K562 (cell line): ENCODE measurements around the gene RHOC. TPM values are rescaled to one million over a fixed set of nuclear protein-coding genes. Genes with fewer than 3 reads are reported as not detected.

Experiments used
- ATAC-seq: fragments of 200-7000 bp; cut with Tn5 transposase; 3 replicates; pipeline ENCODE4 v1.9.1; 2020; ENCODE audit warnings: moderate library complexity
- BruUV-seq: library from RNA; stranded (reverse); fragments of 400-500 nt; replicated peaks from 2 replicates; lab custom pipeline; 2021; lab: Mats Ljungman, UMichigan
- CTCF ChIA-PET: fragments of 300-600 bp; formaldehyde crosslinking; extraction: SDS; loops from one replicate; lab custom pipeline; 2021; ENCODE audit warnings: low intra/inter-chr PET ratio; lab: Yijun Ruan, JAX
- POLR2A ChIA-PET: fragments of 300-600, 350-650 bp; sonication (Branson Sonifier 250); formaldehyde crosslinking; extraction: SDS; loops from one replicate; lab custom pipeline; 2021; ENCODE audit warnings: antibody characterized with exemption, inconsistent platforms; lab: Yijun Ruan, JAX
- DNase-seq, 4 experiments: peaks; one replicate each; pipeline versions ENCODE4 v3.0.0 to v3.0.0-alpha.2; 2011 to 2018; ENCODE audit warnings: low spot score in 3 of 4, mixed read lengths in 3 of 4; ENCODE audit errors: extremely low read depth in 1 of 4
- FAIRE-seq: peaks from 2 replicates; lab custom pipeline; 2011; peaks lifted over from hg19 to GRCh38; lab: Jason Lieb, UNC
- H2AFZ ChIP-seq: 2 replicates; pipeline ENCODE4 v1.6.0; 2011; ENCODE audit warnings: low read depth, low read length, control low read depth, inconsistent platforms
- H3K27ac ChIP-seq: fragments of 200-600 bp; 3 replicates; pipeline ENCODE4 v1.8.0; 2011; ENCODE audit warnings: low read depth, mild to moderate bottlenecking, control low read depth, inconsistent platforms, low read length, moderate library complexity, mixed read lengths; ENCODE audit errors: extremely low read depth
- H3K27me3 ChIP-seq, 2 experiments: fragments of 300-600 bp in 1 of 2; 2 replicates in 1 of 2; 3 replicates in 1 of 2; pipeline versions ENCODE4 v1.6.0 to v1.8.0; 2011; ENCODE audit warnings: inconsistent platforms in 2 of 2, low read length in 2 of 2, mild to moderate bottlenecking in 1 of 2, mixed read lengths in 1 of 2, moderate library complexity in 1 of 2; ENCODE audit not compliant: control insufficient read depth in 2 of 2, insufficient read depth in 2 of 2
- H3K36me3 ChIP-seq: fragments of 300-600 bp; 3 replicates; pipeline ENCODE4 v1.8.0; 2011; ENCODE audit warnings: mild to moderate bottlenecking, low read length, inconsistent platforms; ENCODE audit not compliant: control insufficient read depth, insufficient read depth
- H3K4me1 ChIP-seq, 2 experiments: fragments of 200-600 bp in 1 of 2; replicated peaks in 1 of 2; 2 replicates in 1 of 2; 3 replicates in 1 of 2; pipeline versions ENCODE4 v1.5.1 to v1.8.0; 2011; ENCODE audit warnings: inconsistent platforms in 2 of 2, low read length in 2 of 2, mild to moderate bottlenecking in 1 of 2, mixed read lengths in 1 of 2, moderate library complexity in 1 of 2; ENCODE audit not compliant: control insufficient read depth in 2 of 2, insufficient read depth in 2 of 2
- H3K4me2 ChIP-seq: 2 replicates; pipeline ENCODE4 v1.6.1; 2011; ENCODE audit warnings: low read length, control low read depth, inconsistent platforms, mixed read lengths; ENCODE audit not compliant: insufficient read depth
- H3K4me3 ChIP-seq: fragments of 200-600 bp; sonication (generic), shearing (Covaris generic); 2 replicates; pipeline ENCODE4 v1.5.1; 2016; ENCODE audit warnings: control low read depth, inconsistent platforms
- H3K79me2 ChIP-seq: fragments of 200-600 bp; 3 replicates; pipeline ENCODE4 v1.8.0; 2011; ENCODE audit warnings: low read length, inconsistent platforms; ENCODE audit not compliant: control insufficient read depth, insufficient read depth
- H3K9ac ChIP-seq, 2 experiments: 2 replicates each; pipeline versions ENCODE4 v1.6.0 to v1.6.1; 2011; ENCODE audit warnings: low read depth in 2 of 2, low read length in 2 of 2, control low read depth in 1 of 2, inconsistent platforms in 1 of 2, mild to moderate bottlenecking in 1 of 2, mixed read lengths in 1 of 2; ENCODE audit not compliant: insufficient read depth in 1 of 2
- H3K9me1 ChIP-seq: one replicate; pipeline ENCODE4 v1.6.0; 2011; ENCODE audit warnings: inconsistent platforms, mild to moderate bottlenecking, low read length, moderate library complexity; ENCODE audit not compliant: control insufficient read depth, insufficient read depth
- H3K9me3 ChIP-seq: replicated peaks from 2 replicates; pipeline ENCODE4 v1.5.1; 2011; ENCODE audit warnings: low read depth, low read length, inconsistent platforms; ENCODE audit not compliant: control insufficient read depth, insufficient read depth
- H4K20me1 ChIP-seq: replicated peaks from 2 replicates; pipeline ENCODE4 v1.6.1; 2011; ENCODE audit warnings: low read length, inconsistent platforms, mixed read lengths; ENCODE audit not compliant: control insufficient read depth, insufficient read depth
- ZNF263 ChIP-seq: sonication (generic); formaldehyde crosslinking; IDR thresholded peaks from 2 replicates; pipeline ENCODE4 v1.8.0; 2022; ENCODE audit warnings: mild to moderate bottlenecking, missing genetic modification reagents, borderline replicate concordance
- ZNF511 ChIP-seq: sonication (generic); formaldehyde crosslinking; IDR thresholded peaks from 2 replicates; pipeline ENCODE4 v1.8.0; 2022; ENCODE audit warnings: mild to moderate bottlenecking, missing genetic modification reagents
- ZNF764 ChIP-seq: fragments of 250-450 bp; sonication (Bioruptor Pico); IDR thresholded peaks from 2 replicates; pipeline ENCODE4 v1.4.0; 2020; ENCODE audit warnings: low read depth, mild to moderate bottlenecking, moderate library complexity
- ZNF77 ChIP-seq: fragments of 250-450 bp; sonication (Bioruptor Pico); IDR thresholded peaks from 2 replicates; pipeline ENCODE4 v1.5.0; 2020
- WGBS: fragments of 100-300 bp; shearing (Covaris generic); methylation state at CpG from one replicate; pipeline ENCODE4 v1.1.6; 2016; ENCODE audit warnings: low coverage, mixed read lengths; ENCODE audit not compliant: insufficient coverage; ENCODE audit errors: missing lambda C conversion rate; 5-methylcytosine and 5-hydroxymethylcytosine counted together
- in situ Hi-C: fragments of 300-500 bp; cut with MboI; formaldehyde crosslinking; loops from 4 replicates; pipeline ENCODE4 v1.15.0; 2018; ENCODE audit warnings: inconsistent platforms, mixed read lengths
- intact Hi-C: fragments of 100-400 bp; cut with micrococcal nuclease; formaldehyde crosslinking; loops from 2 replicates; pipeline ENCODE4 v1.14.2; 2022
- polyA plus RNA-seq, 8 experiments: library from polyadenylated mRNA; depleted of rRNA in 4 of 8; stranded (reverse) in 5 of 8; unstranded in 3 of 8; fragments of >200 nt; fragmentation: Nextera tagmentation in 2 of 8; fragmentation: Illumina TruSeq in 1 of 8; extraction: Ambion mirVana in 2 of 8; extraction: Trizol in 1 of 8; gene quantifications; 2 replicates each; pipeline versions ENCODE4 v1.2.1 to v1.2.3, GENCODE V29; 2011 to 2014; ENCODE audit warnings: inconsistent platforms in 1 of 8, missing spikeins in 1 of 8
- total RNA-seq, 7 experiments: library from RNA; depleted of rRNA in 6 of 7; stranded (reverse); fragments of >200 nt in 6 of 7; fragmentation: Illumina TruSeq in 2 of 7; extraction: Trizol in 2 of 7; gene quantifications; 2 replicates each; pipeline versions ENCODE4 v1.2.1 to v1.2.3, GENCODE V29; 2011 to 2021; ENCODE audit warnings: low replicate concordance in 1 of 7
- TF ChIP-seq, protein P1 (sequence below): fragments of 450-650 bp; IDR thresholded peaks from 2 replicates; pipeline ENCODE4 v1.6.1; 2016; ENCODE audit warnings: low read depth
- TF ChIP-seq, protein P2 (sequence below): fragments of 250-450 bp; sonication (Bioruptor Pico); IDR thresholded peaks from 2 replicates; pipeline ENCODE4 v1.8.0; 2022; ENCODE audit warnings: inconsistent platforms

Gene RHOC
- total and polyA plus RNA-seq, 9 of the 15 experiments (the other 6 are each of a cell fraction or from before 2014, with no cell fraction given) = 35.2 to 364 (median 204) TPM

- WGBS = 6% methylated on average over 1 of the region's 1 CpG
- Histone ChIP-seq H3K36me3 (no peaks in the 10 kb centered on the region), H2AFZ (no peak overlapping the region), H4K20me1 (no peaks in the 10 kb centered on the region), H3K27me3 (peaks cover 16 to 32% of the 10 kb centered on the region in 2 experiments; a peak in 4 of 5 replicates), H3K9ac (no peak overlapping the region), H3K9me1 (no peaks in the 10 kb centered on the region), H3K4me1 (no peaks in the 10 kb centered on the region), H3K9me3 (no peaks in the 10 kb centered on the region), H3K4me3 (no peak overlapping the region), H3K4me2 (no peak overlapping the region), H3K27ac (no peak overlapping the region), H3K79me2 (no peaks in the 10 kb centered on the region)
- intact Hi-C loops (no loop called here), in situ Hi-C loops (no loop called here)
- DNase-seq (no peak), ATAC-seq (no peak), FAIRE-seq (no peak)
- BruUV-seq = no TSS peak
- POLR2A ChIA-PET = no interaction called here
- CTCF ChIA-PET = no interaction called here
- TF ChIP-seq, protein P1, sequence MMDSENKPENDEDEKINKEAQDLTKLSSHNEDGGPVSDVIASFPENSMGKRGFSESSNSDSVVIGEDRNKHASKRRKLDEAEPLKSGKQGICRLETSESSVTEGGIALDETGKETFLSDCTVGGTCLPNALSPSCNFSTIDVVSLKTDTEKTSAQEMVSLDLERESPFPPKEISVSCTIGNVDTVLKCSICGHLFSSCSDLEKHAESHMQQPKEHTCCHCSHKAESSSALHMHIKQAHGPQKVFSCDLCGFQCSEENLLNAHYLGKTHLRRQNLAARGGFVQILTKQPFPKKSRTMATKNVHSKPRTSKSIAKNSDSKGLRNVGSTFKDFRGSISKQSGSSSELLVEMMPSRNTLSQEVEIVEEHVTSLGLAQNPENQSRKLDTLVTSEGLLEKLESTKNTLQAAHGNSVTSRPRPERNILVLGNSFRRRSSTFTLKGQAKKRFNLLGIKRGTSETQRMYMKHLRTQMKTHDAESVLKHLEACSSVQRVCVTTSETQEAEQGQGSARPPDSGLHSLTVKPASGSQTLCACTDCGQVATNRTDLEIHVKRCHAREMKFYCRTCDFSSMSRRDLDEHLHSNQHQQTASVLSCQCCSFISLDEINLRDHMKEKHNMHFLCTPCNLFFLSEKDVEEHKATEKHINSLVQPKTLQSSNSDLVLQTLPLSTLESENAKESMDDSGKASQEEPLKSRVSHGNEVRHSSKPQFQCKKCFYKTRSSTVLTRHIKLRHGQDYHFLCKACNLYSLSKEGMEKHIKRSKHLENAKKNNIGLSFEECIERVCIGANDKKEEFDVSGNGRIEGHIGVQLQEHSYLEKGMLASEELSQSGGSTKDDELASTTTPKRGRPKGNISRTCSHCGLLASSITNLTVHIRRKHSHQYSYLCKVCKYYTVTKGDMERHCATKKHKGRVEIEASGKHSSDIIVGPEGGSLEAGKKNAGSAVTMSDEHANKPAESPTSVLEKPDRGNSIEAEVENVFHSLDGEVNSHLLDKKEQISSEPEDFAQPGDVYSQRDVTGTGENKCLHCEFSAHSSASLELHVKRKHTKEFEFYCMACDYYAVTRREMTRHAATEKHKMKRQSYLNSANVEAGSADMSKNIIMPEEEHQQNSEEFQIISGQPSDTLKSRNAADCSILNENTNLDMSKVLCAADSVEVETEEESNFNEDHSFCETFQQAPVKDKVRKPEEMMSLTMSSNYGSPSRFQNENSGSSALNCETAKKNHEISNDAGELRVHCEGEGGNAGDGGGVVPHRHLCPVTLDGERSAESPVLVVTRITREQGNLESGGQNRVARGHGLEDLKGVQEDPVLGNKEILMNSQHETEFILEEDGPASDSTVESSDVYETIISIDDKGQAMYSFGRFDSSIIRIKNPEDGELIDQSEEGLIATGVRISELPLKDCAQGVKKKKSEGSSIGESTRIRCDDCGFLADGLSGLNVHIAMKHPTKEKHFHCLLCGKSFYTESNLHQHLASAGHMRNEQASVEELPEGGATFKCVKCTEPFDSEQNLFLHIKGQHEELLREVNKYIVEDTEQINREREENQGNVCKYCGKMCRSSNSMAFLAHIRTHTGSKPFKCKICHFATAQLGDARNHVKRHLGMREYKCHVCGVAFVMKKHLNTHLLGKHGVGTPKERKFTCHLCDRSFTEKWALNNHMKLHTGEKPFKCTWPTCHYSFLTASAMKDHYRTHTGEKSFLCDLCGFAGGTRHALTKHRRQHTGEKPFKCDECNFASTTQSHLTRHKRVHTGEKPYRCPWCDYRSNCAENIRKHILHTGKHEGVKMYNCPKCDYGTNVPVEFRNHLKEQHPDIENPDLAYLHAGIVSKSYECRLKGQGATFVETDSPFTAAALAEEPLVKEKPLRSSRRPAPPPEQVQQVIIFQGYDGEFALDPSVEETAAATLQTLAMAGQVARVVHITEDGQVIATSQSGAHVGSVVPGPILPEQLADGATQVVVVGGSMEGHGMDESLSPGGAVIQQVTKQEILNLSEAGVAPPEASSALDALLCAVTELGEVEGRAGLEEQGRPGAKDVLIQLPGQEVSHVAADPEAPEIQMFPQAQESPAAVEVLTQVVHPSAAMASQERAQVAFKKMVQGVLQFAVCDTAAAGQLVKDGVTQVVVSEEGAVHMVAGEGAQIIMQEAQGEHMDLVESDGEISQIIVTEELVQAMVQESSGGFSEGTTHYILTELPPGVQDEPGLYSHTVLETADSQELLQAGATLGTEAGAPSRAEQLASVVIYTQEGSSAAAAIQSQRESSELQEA = no peak
- no peak for TF ChIP-seq ZNF511 (CRISPR knock-in tag)
- TF ChIP-seq ZNF764 (CRISPR knock-in tag) = no peak
- no peak for TF ChIP-seq ZNF263
- no peak for TF ChIP-seq ZNF77 (CRISPR knock-in tag)
- TF ChIP-seq, protein P2, sequence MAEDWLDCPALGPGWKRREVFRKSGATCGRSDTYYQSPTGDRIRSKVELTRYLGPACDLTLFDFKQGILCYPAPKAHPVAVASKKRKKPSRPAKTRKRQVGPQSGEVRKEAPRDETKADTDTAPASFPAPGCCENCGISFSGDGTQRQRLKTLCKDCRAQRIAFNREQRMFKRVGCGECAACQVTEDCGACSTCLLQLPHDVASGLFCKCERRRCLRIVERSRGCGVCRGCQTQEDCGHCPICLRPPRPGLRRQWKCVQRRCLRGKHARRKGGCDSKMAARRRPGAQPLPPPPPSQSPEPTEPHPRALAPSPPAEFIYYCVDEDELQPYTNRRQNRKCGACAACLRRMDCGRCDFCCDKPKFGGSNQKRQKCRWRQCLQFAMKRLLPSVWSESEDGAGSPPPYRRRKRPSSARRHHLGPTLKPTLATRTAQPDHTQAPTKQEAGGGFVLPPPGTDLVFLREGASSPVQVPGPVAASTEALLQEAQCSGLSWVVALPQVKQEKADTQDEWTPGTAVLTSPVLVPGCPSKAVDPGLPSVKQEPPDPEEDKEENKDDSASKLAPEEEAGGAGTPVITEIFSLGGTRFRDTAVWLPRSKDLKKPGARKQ (CRISPR knock-in tag) = no peak
Observed at GRCh38 chr1:112731451-112731850, 24.5 kb upstream of the RHOC start.
